Hypothalamus (tissue), 51 donors: Measurements from ENCODE around the gene ZMIZ1.

Experiments used
- DNase-seq, 51 donors: peaks; one replicate each; lab custom pipeline; 2025; lab: John Stamatoyannopoulos, UW

The ZMIZ1 gene

DNA sequence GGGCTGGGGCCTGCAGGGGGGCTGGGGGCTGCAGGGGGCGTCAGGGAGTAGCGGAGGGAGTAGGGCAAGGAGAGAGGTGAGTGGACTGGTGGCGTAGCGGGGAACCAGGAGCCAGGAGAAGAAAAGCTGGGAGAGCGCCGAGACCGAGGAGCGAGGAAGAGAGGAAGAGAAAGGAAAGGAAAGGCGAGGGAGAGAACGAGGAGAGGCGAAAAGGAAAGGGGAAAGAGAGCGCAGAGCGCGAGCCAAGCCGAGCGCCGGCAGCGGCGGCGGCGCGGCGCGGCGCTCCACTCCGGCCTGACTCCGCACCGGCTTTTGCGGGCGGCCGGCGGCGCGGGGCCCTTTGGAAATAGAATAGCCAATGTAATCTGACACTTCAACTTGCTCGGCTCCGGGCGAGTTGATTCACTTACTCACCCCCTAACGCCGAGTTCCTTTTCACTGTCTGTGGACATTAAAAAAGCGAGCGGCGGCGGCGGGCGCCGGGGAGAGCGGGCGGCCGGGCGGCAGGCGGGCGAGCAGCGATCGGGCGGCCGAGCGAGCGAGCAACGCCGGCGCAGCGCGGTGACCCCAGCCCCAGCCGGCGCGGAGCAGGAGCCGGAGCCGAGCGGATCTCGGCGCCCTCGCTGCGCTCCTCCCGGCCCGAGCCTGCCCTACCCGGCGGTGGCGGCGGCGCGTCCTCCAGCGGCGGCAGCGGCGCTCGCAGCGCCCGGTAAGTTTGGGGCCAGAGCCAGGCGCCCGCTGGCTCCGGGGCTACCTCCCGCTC lies at the start of gene ZMIZ1:
Gene ZMIZ1 (plus strand): TSS at position 405 of the 763 bp plus-strand sequence. CDS start 132,667 bp downstream, outside the sequence.
- DNase-seq: peak in 50 of 51 donors; percentile 37 to 92 (median 82)

GRCh38 chr10:79019441-79020014 lies 49.2 kb upstream of the ZMIZ1 start:
- no peak for DNase-seq

- DNase-seq: no peak
Observed at GRCh38 chr10:79020015-79020491, 48.7 kb upstream of the ZMIZ1 start.

DNA sequence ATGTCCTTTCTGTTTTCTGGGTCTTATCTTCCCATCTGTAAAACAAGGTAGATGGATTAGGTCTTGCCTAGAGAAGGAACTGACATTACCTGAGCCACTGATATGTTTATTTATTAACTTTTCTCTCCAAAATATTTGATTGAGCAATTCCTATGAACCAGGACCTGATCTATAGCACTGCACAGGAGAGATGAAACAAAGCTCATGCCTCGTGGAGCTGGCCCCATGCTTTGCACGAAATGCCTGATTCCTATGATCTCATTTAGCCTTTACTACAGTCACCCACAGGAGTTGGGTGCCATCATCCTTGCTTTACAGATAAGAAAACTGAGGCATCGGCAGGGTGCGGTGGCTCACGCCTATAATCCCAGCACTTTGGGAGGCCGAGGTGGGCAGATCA lies 48.2 kb upstream of the ZMIZ1 start:
- DNase-seq: no peak

- no peak for DNase-seq
Observed at GRCh38 chr10:79021331-79021907, 47.3 kb upstream of the ZMIZ1 start.

DNA sequence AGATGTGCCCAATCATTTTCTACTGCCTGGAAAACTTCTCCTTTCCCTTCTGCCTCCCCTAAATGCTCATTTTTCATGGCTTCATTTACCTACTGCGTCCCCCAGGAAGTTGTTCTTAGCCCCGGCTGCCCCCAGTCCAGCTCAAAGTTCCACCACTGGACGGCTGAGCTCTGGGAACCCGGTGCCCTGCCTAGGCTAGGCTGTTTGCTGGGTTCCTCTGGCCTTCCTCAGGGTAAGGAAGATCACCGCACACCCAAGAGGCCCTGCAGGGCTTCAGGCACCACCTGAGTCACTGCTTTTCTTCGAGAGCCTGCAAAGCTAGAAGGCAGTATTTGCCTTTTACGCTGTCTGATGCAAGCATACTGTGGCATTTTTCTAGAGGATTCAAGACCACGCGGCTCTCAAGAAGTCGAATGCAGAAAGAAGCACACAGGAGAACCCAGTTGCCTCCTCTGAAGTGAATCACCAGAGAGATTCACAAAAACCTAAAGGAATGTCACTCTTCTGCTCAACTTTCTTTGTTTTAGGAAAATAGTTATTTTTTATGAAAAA lies 46.7 kb upstream of the ZMIZ1 start:
- DNase-seq: no peak

GRCh38 chr10:79022565-79023230 lies 46.1 kb upstream of the ZMIZ1 start:
- DNase-seq: peak in 10 of 51 donors; percentile 10 to 39 (median 28)

GRCh38 chr10:79023240-79024162 lies 45.3 kb upstream of the ZMIZ1 start:
- no peak for DNase-seq

GRCh38 chr10:79024296-79024695 lies 44.5 kb upstream of the ZMIZ1 start:
- no peak for DNase-seq

DNA sequence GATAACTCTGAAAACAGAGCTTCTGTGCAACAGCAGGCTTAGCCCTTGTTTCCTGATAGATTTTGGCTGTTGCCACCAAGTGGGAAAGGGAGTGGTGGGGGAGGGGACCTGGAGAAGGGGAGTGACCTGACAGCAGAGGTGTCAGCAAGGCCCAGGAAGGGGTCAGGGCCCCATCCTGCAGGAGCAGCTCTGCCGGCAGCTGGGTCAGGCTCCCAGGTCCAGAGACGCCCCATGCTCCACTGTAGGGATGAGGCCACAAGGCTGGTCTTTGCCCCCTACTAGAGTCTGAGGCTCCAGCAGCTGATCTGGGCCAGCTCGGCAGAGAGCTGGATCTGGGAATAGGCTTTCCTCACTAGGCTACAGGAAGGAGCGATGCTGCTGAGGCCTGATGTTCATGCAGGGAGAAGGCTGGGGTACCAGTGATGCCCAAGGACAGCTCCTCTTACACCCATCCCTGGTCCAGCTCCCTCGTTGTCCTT lies 44.0 kb upstream of the ZMIZ1 start:
- DNase-seq: no peak

DNA sequence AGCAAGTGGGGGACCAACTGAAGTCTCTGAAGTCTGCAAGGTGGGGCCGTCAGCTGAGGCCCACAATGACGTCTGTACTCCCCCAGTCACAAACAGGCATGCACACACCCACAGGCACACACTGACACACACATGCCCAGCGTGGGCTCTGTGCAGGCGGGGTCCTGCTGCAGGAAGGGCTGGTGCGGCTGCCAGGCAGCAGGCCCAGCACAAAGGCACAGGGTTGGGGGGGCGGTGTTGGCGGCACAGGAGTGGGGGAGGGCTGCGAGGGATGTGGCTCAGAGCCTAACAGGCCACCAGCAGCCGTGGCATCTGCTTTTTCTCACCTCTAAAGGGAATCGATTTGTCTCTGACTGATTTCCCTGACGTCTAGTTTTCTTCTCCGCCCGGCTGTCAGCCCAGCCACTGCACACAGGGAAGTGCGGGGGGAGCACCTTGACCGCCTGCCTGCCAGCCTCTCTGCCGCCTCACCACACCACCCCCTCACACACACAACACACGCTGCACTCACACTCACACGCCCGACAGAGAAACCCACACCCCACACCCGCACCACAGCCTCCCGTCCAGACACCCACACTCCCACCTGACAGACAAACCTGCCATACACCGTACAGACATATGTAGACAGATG lies 43.5 kb upstream of the ZMIZ1 start:
- DNase-seq: peak in 16 of 51 donors; percentile 14 to 57 (median 32)

DNA sequence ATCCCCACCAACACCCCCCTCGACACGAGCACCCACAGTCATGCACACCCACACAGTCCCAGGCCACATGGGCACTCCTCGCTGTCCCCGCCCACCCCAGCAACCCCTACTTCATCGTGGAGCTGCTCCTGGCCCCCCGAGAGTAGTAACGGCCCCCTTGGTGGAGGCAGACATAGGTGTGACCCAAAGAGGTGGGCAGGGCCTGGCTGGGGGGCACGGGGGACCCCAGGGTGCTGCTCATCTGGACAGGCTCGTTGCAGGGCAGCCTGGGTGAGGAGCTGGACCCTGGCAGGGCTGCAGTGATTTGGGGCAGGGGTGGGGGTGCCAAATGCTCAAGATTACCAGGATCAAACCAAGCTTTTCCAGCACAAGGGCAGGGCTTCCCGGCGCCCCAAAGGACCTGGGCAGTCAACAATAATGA lies 42.4 kb upstream of the ZMIZ1 start:
- no peak for DNase-seq

GRCh38 chr10:79026806-79027146 lies 42.0 kb upstream of the ZMIZ1 start:
- DNase-seq: no peak

DNA sequence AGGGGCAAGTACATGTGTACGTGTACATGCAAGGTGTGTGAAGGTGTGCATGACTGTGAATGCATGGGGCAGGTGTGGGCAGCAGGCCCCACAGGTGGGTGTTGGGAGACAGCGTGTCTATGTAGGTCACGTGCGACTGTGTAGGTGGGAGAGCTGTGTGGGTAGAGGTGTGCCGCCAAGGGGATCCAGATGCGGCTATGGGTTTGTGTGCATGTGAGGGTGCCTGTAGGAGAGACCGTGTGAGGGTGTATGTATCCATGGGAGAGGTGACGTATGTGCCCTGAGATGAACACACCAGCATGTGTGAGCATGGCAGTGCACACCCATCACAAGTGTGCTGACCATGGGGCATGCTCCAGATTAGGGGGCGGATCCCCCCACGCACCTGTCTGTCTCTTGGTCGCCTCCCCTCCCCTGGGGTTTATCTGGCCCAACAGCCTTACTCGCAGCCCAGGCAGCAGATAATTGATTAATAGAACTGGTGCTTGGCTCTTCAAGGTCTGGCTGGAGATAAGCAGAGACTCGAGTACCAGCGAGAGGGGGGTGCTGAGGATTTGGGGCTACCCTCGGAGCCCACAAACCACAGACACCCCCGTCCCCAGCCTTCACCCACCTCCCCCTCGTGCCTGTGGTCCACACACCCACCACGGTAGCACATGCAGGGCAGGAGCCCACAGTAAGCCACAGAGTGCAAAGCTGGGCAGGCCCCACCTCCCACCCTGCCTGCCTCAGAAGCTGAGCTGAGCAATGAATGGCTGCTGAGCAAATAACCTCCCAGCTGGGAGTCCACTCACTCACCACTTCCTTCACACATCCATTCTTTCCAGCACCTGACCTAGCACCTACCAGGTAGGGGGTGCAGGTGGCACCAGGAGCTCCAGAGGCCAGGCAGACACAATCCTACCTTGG lies 41.4 kb upstream of the ZMIZ1 start:
- no peak for DNase-seq

GRCh38 chr10:79028056-79028430 lies 40.7 kb upstream of the ZMIZ1 start:
- DNase-seq: no peak

GRCh38 chr10:79028451-79029010 lies 40.2 kb upstream of the ZMIZ1 start:
- DNase-seq: no peak

DNA sequence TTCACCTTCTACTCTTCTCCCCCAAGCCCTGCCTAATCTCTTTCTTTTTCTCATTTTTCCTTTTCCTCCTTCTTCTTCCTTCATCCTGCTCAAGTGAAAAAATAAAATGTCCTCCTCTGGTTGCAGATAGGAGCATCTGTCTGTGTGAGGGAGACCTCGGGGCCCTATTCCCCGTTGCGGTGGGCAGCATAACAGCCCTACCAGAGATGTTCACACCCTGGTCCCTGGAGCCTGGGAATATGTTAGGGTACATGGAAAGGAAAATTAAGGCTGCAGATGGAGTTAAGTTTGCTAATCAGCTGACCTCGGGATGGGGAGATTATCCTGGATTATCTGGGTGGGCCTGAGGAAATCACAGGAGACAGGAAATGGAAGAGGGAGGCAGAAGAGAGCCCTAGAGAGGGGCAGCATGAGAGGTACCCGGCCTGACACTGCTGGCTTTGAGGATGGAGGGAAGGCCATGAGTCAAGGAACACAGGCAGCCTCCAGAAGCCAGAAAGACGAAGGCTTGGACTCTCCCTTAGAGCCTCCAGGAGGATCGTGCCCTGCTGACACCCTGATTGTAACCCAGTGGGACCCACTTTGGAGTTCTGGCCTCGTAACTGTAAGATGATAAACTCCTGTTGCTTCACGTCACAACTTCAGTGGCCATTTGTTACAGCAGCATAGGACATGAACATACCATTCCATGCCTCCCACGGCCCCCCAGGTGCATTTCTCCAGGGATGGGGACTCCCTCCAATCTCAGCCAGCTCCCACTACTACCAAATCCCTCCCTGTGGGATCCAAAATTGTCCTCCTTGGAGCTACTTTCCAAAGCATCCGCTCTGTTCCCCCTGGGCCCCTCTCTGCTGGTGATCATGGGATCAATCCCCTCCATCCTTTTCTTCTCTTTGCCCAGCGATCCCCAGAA lies 39.0 kb upstream of the ZMIZ1 start:
- no peak for DNase-seq
